Osteocyte (in vitro differentiated cells): ENCODE measurements around the gene VPS8. TPM values are rescaled to one million over a fixed set of nuclear protein-coding genes. Genes with fewer than 3 reads are reported as not detected.

Source experiments
- DNase-seq: peaks from one replicate; pipeline ENCODE4 v3.0.0; 2021; ENCODE audit warnings: mixed read lengths; ENCODE audit not compliant: unreplicated experiment; ENCODE audit errors: extremely low spot score
- H3K27ac Mint-ChIP-seq: one replicate; pipeline ENCODE4 v1.8.0; 2021; ENCODE audit warnings: mild to moderate bottlenecking, mixed read lengths; ENCODE audit not compliant: unreplicated experiment
- H3K27me3 Mint-ChIP-seq: one replicate; pipeline ENCODE4 v1.8.0; 2021; ENCODE audit warnings: mixed read lengths; ENCODE audit not compliant: unreplicated experiment
- H3K36me3 Mint-ChIP-seq: one replicate; pipeline ENCODE4 v1.8.0; 2021; ENCODE audit warnings: mixed read lengths; ENCODE audit not compliant: unreplicated experiment
- H3K4me1 Mint-ChIP-seq: one replicate; pipeline ENCODE4 v1.8.0; 2021; ENCODE audit warnings: mixed read lengths; ENCODE audit not compliant: unreplicated experiment
- H3K4me3 Mint-ChIP-seq: one replicate; pipeline ENCODE4 v1.8.0; 2021; ENCODE audit warnings: mild to moderate bottlenecking, moderate library complexity, mixed read lengths; ENCODE audit not compliant: unreplicated experiment
- H3K9me3 Mint-ChIP-seq: one replicate; pipeline ENCODE4 v1.8.0; 2021; ENCODE audit warnings: mixed read lengths; ENCODE audit not compliant: unreplicated experiment
- total RNA-seq: library from RNA; stranded (reverse); gene quantifications from 2 replicates; pipeline ENCODE4 v1.2.1, GENCODE V29; 2021
- TF ChIP-seq, protein P1 (sequence below): fragments of 200-600 bp; sonication (generic); IDR thresholded peaks from 2 replicates; pipeline ENCODE4 v1.5.0; 2021; ENCODE audit warnings: antibody characterized with exemption, mild to moderate bottlenecking, moderate library complexity

VPS8 gene
- total RNA-seq, 1 donor from 2014 or later = 53.5 TPM

DNA sequence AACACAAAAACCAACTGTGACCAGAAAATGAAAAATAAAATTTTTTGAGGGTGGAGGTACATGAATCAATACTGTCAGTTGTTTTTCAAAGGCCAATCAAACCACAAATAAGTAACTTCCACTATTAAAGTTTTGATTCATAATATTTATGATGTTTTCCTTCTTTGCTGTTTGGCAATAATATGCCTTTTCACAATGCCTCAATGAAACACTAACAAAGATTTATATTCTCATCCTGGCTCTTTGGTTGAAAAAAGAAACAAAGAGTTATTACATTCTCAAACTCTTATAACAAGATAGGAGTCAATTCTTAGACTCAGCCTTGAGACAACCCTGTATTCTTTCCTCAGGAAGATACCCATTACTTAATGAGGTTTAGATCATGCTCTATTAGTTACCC, 277.8 kb downstream of the VPS8 start:
- H3K9me3 Mint-ChIP-seq = no peaks in the 10 kb centered on the region
- no peak overlapping the region for H3K4me3 Mint-ChIP-seq
- DNase-seq = no peak
- H3K36me3 Mint-ChIP-seq = no peaks in the 10 kb centered on the region
- TF ChIP-seq, protein P1, sequence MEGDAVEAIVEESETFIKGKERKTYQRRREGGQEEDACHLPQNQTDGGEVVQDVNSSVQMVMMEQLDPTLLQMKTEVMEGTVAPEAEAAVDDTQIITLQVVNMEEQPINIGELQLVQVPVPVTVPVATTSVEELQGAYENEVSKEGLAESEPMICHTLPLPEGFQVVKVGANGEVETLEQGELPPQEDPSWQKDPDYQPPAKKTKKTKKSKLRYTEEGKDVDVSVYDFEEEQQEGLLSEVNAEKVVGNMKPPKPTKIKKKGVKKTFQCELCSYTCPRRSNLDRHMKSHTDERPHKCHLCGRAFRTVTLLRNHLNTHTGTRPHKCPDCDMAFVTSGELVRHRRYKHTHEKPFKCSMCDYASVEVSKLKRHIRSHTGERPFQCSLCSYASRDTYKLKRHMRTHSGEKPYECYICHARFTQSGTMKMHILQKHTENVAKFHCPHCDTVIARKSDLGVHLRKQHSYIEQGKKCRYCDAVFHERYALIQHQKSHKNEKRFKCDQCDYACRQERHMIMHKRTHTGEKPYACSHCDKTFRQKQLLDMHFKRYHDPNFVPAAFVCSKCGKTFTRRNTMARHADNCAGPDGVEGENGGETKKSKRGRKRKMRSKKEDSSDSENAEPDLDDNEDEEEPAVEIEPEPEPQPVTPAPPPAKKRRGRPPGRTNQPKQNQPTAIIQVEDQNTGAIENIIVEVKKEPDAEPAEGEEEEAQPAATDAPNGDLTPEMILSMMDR = no peak
- no peaks in the 10 kb centered on the region for H3K27me3 Mint-ChIP-seq
- H3K27ac Mint-ChIP-seq = no peak overlapping the region
- peaks cover 9% of the 10 kb centered on the region for H3K4me1 Mint-ChIP-seq

DNA sequence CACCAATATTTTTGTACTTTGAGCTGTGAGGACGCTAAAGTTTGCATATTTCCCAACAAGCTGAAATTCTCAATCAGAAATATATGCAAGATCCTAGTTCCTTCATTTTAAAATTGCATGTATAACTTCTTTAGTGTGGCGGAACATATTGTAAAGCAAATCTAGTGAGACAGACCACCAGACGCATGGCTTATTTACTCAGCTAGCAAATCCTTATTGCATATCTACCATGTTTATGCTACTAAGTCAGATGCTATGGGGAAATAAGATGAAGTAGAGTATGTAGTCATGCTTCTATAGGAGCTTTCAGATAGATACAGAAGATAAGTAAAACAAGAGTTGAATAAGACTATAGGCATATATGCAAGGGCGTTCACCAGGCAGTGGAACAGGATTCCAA, 278.8 kb downstream of the VPS8 start:
- H3K4me1 Mint-ChIP-seq = peaks cover 9% of the 10 kb centered on the region
- TF ChIP-seq, protein P1 = no peak
- H3K27ac Mint-ChIP-seq = no peak overlapping the region
- no peak for DNase-seq
- no peaks in the 10 kb centered on the region for H3K27me3 Mint-ChIP-seq
- no peaks in the 10 kb centered on the region for H3K9me3 Mint-ChIP-seq
- H3K4me3 Mint-ChIP-seq = no peak overlapping the region
- H3K36me3 Mint-ChIP-seq = no peaks in the 10 kb centered on the region

DNA sequence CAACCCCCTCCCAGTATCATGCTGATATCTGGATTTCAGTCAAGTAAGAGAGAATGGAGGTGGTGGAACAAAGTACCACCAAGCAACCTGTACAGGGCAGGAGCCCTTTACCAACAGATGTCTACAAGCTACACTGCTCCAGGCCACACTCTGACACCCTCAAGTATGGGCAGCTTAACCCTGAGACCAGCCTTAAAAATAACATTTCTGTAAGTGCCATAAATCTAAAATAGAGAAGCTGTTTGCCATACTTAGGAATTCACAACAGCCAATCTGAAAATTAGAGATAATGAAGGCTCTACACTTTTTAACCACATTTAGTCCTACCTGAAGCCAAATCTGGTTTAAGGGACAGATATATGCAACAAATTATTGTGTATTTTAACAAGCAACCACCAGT, 281.1 kb downstream of the VPS8 start:
- DNase-seq = no peak
- H3K36me3 Mint-ChIP-seq = no peaks in the 10 kb centered on the region

DNA sequence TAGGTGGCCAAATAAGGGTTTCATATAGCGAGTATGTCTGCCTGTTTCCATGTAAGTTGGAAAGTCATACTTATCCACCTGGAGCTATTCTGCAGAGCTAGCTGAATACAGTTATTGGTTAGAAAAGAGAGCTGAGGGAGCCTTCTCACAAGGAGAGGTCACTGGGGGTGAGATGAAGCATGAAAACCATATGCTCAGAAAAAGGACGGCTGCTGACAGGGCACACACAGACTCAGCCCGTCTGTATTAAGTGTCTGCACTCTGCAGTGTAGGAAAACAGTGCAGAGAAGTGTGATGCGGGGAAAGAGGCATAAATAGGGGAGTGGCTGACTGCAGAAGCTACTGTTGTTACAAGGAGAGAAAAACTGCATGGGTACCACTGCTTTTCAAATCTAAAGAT, 282.7 kb downstream of the VPS8 start:
- no peak overlapping the region for H3K27ac Mint-ChIP-seq
- H3K4me3 Mint-ChIP-seq = no peak overlapping the region
- DNase-seq = no peak
- H3K9me3 Mint-ChIP-seq = peaks cover 5% of the 10 kb centered on the region
- H3K36me3 Mint-ChIP-seq = no peaks in the 10 kb centered on the region
- TF ChIP-seq, protein P1 = no peak
- H3K27me3 Mint-ChIP-seq = no peaks in the 10 kb centered on the region
- H3K4me1 Mint-ChIP-seq = peaks cover 4% of the 10 kb centered on the region

More for the DNA sequence above, 281.1 kb downstream of the VPS8 start:
- no peaks in the 10 kb centered on the region for H3K9me3 Mint-ChIP-seq
- no peak overlapping the region for H3K27ac Mint-ChIP-seq
- H3K4me1 Mint-ChIP-seq = peaks cover 9% of the 10 kb centered on the region
- TF ChIP-seq, protein P1 = no peak
- H3K27me3 Mint-ChIP-seq = no peaks in the 10 kb centered on the region
- H3K4me3 Mint-ChIP-seq = no peak overlapping the region

Other genes with a start within 250 kb of the VPS8 start
- gene MAGEF1, start 100.1 kb upstream of the VPS8 start, total RNA-seq = 47.5 and 48.6 TPM in 2 replicates